ENCODE data around the gene AHRR. TPM values are rescaled to one million over a fixed set of nuclear protein-coding genes. Genes with fewer than 3 reads are reported as not detected.
A peak's percentile ranks its signal among the peaks of the same experiment; 100 is the strongest.

Gene AHRR
- total RNA-seq, 1 experiment from 2014 or later: 3.2 TPM

GRCh38 chr5:421901-422300 is 100.4 kb downstream of the AHRR start:
- Mint-ChIP-seq H3K27me3 (ENCODE audit: insufficient read depth, unreplicated experiment) (no peaks in the 10 kb centered on the region), H3K4me3 (ENCODE audit: unreplicated experiment) (no peak overlapping the region), H3K9me3 (ENCODE audit: unreplicated experiment) (peaks cover 12% of the 10 kb centered on the region), H3K4me1 (ENCODE audit: insufficient read depth, unreplicated experiment) (peaks cover 10% of the 10 kb centered on the region), H3K36me3 (ENCODE audit: insufficient read depth, unreplicated experiment) (no peaks in the 10 kb centered on the region), H3K27ac (ENCODE audit: low read depth, unreplicated experiment) (no peak overlapping the region)
- ChIA-PET CTCF (no interaction called here), POLR2A (no interaction called here)
- no peak for DNase-seq (ENCODE audit: unreplicated experiment)
- BruUV-seq (replicated peaks): no TSS peak
- no peak for TF ChIP-seq CTCF (IDR thresholded peaks at IDR 0.05; ENCODE audit: unreplicated experiment)
- intact Hi-C loops (cut with micrococcal nuclease): no loop called here

GRCh38 chr5:422323-423232 is 101.1 kb downstream of the AHRR start:
- no peaks in the 10 kb centered on the region for H3K27me3 Mint-ChIP-seq (ENCODE audit: insufficient read depth, unreplicated experiment)
- DNase-seq (ENCODE audit: unreplicated experiment): no peak
- peaks cover 10% of the 10 kb centered on the region for H3K4me1 Mint-ChIP-seq (ENCODE audit: insufficient read depth, unreplicated experiment)
- BruUV-seq (replicated peaks): no TSS peak
- no peak for TF ChIP-seq CTCF (IDR thresholded peaks at IDR 0.05; ENCODE audit: unreplicated experiment)
- H3K9me3 Mint-ChIP-seq (ENCODE audit: unreplicated experiment): peaks cover 14% of the 10 kb centered on the region
- H3K27ac Mint-ChIP-seq (ENCODE audit: low read depth, unreplicated experiment): no peak overlapping the region
- intact Hi-C loops (cut with micrococcal nuclease): no loop called here
- no peak overlapping the region for H3K4me3 Mint-ChIP-seq (ENCODE audit: unreplicated experiment)
- POLR2A ChIA-PET: no interaction called here
- no peaks in the 10 kb centered on the region for H3K36me3 Mint-ChIP-seq (ENCODE audit: insufficient read depth, unreplicated experiment)
- CTCF ChIA-PET: interaction anchor here (0.7 to 0.8 kb wide), 2 partner anchors 24 to 72 kb away, joined by 3 read pairs; no protein-coding TSS in a partner anchor

GRCh38 chr5:423233-423565 is 101.7 kb downstream of the AHRR start:
- POLR2A ChIA-PET: no interaction called here
- Mint-ChIP-seq H3K4me3 (ENCODE audit: unreplicated experiment) (no peak overlapping the region), H3K4me1 (ENCODE audit: insufficient read depth, unreplicated experiment) (peaks cover 10% of the 10 kb centered on the region), H3K9me3 (ENCODE audit: unreplicated experiment) (peaks cover 14% of the 10 kb centered on the region), H3K36me3 (ENCODE audit: insufficient read depth, unreplicated experiment) (no peaks in the 10 kb centered on the region), H3K27ac (ENCODE audit: low read depth, unreplicated experiment) (no peak overlapping the region), H3K27me3 (ENCODE audit: insufficient read depth, unreplicated experiment) (no peaks in the 10 kb centered on the region)
- CTCF ChIA-PET: interaction anchor here (0.7 to 0.8 kb wide), 2 partner anchors 23 to 73 kb away, joined by 3 read pairs; no protein-coding TSS in a partner anchor
- no TSS peak for BruUV-seq (replicated peaks)
- intact Hi-C loops (cut with micrococcal nuclease): no loop called here
- DNase-seq (ENCODE audit: unreplicated experiment): no peak
- TF ChIP-seq CTCF (IDR thresholded peaks at IDR 0.05; ENCODE audit: unreplicated experiment): no peak

DNA sequence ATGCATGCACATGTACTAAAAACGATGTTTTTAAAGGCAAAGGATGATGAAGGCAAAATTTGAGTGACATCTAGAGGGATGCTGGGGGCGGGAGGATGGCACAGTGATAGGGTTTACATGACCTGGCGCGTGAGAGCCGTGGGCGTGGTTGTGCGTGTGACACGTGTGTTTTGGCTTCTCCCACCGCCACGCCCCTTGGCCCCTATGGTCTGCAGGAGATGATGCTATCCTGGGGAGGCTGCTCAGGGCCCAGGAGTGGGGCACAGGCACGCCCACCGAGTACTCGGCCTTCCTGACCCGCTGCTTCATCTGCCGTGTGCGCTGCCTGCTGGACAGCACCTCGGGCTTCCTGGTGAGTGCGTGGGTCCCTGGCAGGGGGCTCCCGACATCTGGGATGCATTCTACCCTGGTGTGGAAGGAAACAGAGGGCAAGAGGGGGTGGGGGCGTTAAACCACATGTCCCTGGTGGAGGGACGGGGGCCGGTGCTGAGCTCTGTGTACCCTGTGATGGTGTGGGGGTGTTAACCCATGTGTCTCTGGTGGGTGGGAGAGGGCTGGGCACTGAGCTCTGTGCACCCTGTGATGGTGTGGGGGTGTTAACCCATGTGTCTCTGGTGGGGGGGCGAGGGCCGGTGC is 102.2 kb downstream of the AHRR start:
- Mint-ChIP-seq H3K27ac (ENCODE audit: low read depth, unreplicated experiment) (peak overlapping the region; percentile 63), H3K9me3 (ENCODE audit: unreplicated experiment) (peaks cover 14% of the 10 kb centered on the region), H3K4me1 (ENCODE audit: insufficient read depth, unreplicated experiment) (peaks cover 10% of the 10 kb centered on the region), H3K27me3 (ENCODE audit: insufficient read depth, unreplicated experiment) (no peaks in the 10 kb centered on the region), H3K4me3 (ENCODE audit: unreplicated experiment) (no peak overlapping the region), H3K36me3 (ENCODE audit: insufficient read depth, unreplicated experiment) (no peaks in the 10 kb centered on the region)
- no TSS peak for BruUV-seq (replicated peaks)
- ChIA-PET CTCF (interaction anchor here (0.6 to 2.0 kb wide), 8 partner anchors 17 to 235 kb away, joined by 3 to 7 read pairs (median 3); no protein-coding TSS in a partner anchor), POLR2A (no interaction called here)
- intact Hi-C loops (cut with micrococcal nuclease): no loop called here
- no peak for TF ChIP-seq CTCF (IDR thresholded peaks at IDR 0.05; ENCODE audit: unreplicated experiment)
- no peak for DNase-seq (ENCODE audit: unreplicated experiment)
